ENCODE measurements around the gene UST.

DNA sequence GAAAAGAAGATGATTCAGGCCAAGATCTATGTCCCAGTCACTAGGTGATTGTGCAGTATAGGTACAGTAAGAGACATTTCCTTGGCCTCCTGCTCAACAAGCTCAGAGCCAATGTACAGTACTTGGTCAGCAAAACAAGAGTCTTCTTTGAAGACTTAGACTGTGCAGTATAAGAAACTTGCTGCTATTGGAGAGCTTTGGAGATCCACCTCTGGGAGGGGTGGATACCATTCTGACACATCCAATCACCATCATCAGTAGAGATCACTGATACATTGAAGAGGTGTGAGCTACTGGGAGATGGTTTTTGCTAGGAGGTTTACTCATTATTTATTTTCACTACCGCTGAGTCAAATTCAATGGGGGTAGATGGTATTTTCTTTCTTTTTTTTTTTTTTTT lies 77.5 kb downstream of the UST start:
- TF ChIP-seq, protein P1, sequence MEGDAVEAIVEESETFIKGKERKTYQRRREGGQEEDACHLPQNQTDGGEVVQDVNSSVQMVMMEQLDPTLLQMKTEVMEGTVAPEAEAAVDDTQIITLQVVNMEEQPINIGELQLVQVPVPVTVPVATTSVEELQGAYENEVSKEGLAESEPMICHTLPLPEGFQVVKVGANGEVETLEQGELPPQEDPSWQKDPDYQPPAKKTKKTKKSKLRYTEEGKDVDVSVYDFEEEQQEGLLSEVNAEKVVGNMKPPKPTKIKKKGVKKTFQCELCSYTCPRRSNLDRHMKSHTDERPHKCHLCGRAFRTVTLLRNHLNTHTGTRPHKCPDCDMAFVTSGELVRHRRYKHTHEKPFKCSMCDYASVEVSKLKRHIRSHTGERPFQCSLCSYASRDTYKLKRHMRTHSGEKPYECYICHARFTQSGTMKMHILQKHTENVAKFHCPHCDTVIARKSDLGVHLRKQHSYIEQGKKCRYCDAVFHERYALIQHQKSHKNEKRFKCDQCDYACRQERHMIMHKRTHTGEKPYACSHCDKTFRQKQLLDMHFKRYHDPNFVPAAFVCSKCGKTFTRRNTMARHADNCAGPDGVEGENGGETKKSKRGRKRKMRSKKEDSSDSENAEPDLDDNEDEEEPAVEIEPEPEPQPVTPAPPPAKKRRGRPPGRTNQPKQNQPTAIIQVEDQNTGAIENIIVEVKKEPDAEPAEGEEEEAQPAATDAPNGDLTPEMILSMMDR (conservative IDR thresholded peaks at IDR 0.05 in 1 of 2, IDR thresholded peaks at IDR 0.05 in 1 of 2; ENCODE audit: extremely low read depth in 1 of 2, insufficient read depth in 1 of 2, low read depth in 1 of 2, low read length in 2 of 2), result no peak
- no peak for TF ChIP-seq EZH2 (IDR thresholded peaks at IDR 0.05; ENCODE audit: borderline replicate concordance, low read length)

All from mammary epithelial cell (primary cell).